Measurements from ENCODE around the gene ZNF175.

The ZNF175 gene

GRCh38 chr19:51586103-51586728, 15.1 kb downstream of the ZNF175 start:
- no peak for TF ChIP-seq CTCF (IDR thresholded peaks at IDR 0.05)

DNA sequence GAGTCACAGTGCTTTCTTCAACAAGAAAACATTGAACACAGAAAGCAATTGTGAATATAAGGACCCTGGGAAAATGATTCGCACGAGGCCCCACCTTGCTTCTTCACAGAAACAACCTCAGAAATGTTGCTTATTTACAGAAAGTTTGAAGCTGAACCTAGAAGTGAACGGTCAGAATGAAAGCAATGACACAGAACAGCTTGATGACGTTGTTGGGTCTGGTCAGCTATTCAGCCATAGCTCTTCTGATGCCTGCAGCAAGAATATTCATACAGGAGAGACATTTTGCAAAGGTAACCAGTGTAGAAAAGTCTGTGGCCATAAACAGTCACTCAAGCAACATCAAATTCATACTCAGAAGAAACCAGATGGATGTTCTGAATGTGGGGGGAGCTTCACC, 15.7 kb downstream of the ZNF175 start:
- no peak for TF ChIP-seq CTCF (IDR thresholded peaks at IDR 0.05)

DNA sequence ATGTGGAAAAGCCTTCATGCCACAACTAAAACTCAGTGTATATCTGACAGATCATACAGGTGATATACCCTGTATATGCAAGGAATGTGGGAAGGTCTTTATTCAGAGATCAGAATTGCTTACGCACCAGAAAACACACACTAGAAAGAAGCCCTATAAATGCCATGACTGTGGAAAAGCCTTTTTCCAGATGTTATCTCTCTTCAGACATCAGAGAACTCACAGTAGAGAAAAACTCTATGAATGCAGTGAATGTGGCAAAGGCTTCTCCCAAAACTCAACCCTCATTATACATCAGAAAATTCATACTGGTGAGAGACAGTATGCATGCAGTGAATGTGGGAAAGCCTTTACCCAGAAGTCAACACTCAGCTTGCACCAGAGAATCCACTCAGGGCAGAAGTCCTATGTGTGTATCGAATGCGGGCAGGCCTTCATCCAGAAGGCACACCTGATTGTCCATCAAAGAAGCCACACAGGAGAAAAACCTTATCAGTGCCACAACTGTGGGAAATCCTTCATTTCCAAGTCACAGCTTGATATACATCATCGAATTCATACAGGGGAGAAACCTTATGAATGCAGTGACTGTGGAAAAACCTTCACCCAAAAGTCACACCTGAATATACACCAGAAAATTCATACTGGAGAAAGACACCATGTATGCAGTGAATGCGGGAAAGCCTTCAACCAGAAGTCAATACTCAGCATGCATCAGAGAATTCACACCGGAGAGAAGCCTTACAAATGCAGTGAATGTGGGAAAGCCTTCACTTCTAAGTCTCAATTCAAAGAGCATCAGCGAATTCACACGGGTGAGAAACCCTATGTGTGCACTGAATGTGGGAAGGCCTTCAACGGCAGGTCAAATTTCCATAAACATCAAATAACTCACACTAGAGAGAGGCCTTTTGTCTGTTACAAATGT, 16.4 kb downstream of the ZNF175 start:
- TF ChIP-seq CTCF (IDR thresholded peaks at IDR 0.05): no peak

- TF ChIP-seq CTCF (IDR thresholded peaks at IDR 0.05): no peak
These were observed 18.4 kb downstream of the ZNF175 start for GRCh38 chr19:51589511-51589910.

DNA sequence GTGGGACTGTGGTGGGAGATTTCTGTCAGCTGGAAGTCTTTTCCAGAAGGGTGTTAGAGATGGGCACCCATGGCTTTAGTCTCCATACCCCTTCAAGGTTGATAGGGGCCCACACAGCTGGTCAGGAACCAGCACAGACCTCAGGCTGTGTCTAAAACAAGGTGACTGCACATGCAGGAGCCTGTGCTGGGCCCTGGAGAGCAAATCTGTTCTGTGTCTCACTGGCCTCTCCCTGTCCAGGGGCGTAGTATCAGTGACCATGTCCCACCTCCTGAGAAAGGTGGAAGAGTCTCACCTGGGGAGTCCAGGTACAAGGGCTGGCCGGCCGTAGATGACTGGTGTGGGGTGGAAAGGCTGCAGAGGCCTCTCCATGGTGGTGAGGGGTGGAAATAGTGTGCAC, 19.4 kb downstream of the ZNF175 start:
- no peak for TF ChIP-seq CTCF (IDR thresholded peaks at IDR 0.05)

DNA sequence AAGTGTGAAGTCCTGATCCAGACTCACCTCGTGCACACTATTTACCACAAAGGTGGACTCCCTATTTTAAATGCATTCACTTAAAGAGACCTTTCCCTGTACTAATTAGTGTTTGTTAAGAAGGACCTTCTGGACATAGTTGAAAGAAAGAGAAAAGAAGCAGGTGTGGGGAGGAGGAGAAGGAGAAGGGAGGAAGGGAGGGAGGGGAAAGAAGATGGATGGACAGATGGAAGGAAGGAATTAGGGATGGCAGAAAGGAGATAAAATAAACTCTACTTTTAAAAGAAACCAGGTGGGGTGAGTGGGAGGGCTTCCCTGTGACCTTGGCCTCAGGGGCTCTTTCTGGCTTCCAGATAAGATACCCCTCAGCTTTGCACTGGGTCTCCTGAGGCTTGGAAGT, 21.4 kb downstream of the ZNF175 start:
- no peak for TF ChIP-seq CTCF (IDR thresholded peaks at IDR 0.05)

- no peak for TF ChIP-seq CTCF (IDR thresholded peaks at IDR 0.05)
These were observed 22.2 kb downstream of the ZNF175 start for GRCh38 chr19:51593138-51593890.

Measured in LNCAP (cell line).